Measurements from ENCODE around the gene AFF3.

The AFF3 gene

DNA sequence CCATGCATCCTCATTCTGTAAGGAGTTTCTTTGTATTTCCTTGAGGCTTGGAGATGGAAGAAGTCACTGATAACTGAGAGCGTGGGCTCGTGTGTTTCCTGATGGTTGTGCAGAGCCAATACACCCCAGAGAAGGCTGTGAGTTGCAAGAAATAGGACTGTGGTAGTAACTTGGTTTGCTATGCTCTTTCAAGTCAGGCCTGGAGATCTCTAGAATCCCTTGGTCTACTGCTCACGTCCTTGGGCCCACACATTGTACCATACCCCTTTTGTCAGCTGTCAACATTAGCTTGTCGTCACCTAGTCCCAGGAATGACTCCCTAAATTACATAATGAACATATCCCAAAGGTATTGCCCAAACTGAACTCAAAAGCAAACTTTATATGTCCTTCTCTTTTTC lies 414.2 kb downstream of the AFF3 start:
- H3K4me3 ChIP-seq (ENCODE audit: low read length) = no peak overlapping the region
- no peaks in the 10 kb centered on the region for H3K27me3 ChIP-seq (ENCODE audit: control insufficient read depth, insufficient read depth, low read length)
- H3K4me1 ChIP-seq (ENCODE audit: control insufficient read depth, insufficient read depth, low read length) = no peaks in the 10 kb centered on the region
- no peaks in the 10 kb centered on the region for H3K9me3 ChIP-seq (ENCODE audit: control insufficient read depth, low read length)
- no peak overlapping the region for H3K9ac ChIP-seq (ENCODE audit: low read length)
- no peaks in the 10 kb centered on the region for H3K36me3 ChIP-seq (ENCODE audit: control insufficient read depth, insufficient read depth, low read length)

DNA sequence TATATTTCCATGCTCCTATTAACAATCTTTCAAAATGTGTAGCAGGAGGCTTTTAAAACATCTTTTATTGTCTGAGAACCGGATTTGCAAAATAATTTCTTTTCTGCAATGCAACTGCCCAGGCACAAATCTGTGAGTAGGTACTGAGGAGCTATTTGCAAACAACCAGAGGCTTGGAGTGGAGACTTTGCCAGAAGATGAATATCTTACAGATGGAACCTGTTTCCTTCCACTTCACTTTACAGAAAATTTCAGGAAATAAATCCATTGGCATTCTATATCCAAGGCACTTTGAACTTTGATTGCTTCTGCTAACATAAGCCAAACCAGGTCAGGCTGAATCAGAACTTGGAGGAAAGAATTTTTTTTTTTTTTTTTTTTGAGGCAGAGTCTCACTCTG lies 415.2 kb downstream of the AFF3 start:
- Histone ChIP-seq H3K9me3 (ENCODE audit: control insufficient read depth, low read length) (no peaks in the 10 kb centered on the region), H3K9ac (ENCODE audit: low read length) (no peak overlapping the region), H3K36me3 (ENCODE audit: control insufficient read depth, insufficient read depth, low read length) (no peaks in the 10 kb centered on the region), H3K27me3 (ENCODE audit: control insufficient read depth, insufficient read depth, low read length) (no peaks in the 10 kb centered on the region), H3K4me1 (ENCODE audit: control insufficient read depth, insufficient read depth, low read length) (no peaks in the 10 kb centered on the region), H3K4me3 (ENCODE audit: low read length) (no peak overlapping the region)

GRCh38 chr2:99726691-99727090 lies 415.7 kb downstream of the AFF3 start:
- no peaks in the 10 kb centered on the region for H3K27me3 ChIP-seq (ENCODE audit: control insufficient read depth, insufficient read depth, low read length)
- no peak overlapping the region for H3K9ac ChIP-seq (ENCODE audit: low read length)
- H3K9me3 ChIP-seq (ENCODE audit: control insufficient read depth, low read length) = no peaks in the 10 kb centered on the region
- H3K4me1 ChIP-seq (ENCODE audit: control insufficient read depth, insufficient read depth, low read length) = no peaks in the 10 kb centered on the region
- H3K36me3 ChIP-seq (ENCODE audit: control insufficient read depth, insufficient read depth, low read length) = no peaks in the 10 kb centered on the region
- H3K4me3 ChIP-seq (ENCODE audit: low read length) = no peak overlapping the region

- H3K36me3 ChIP-seq (ENCODE audit: control insufficient read depth, insufficient read depth, low read length) = no peaks in the 10 kb centered on the region
- no peaks in the 10 kb centered on the region for H3K27me3 ChIP-seq (ENCODE audit: control insufficient read depth, insufficient read depth, low read length)
- no peaks in the 10 kb centered on the region for H3K4me1 ChIP-seq (ENCODE audit: control insufficient read depth, insufficient read depth, low read length)
- H3K9ac ChIP-seq (ENCODE audit: low read length) = no peak overlapping the region
- no peaks in the 10 kb centered on the region for H3K9me3 ChIP-seq (ENCODE audit: control insufficient read depth, low read length)
- H3K4me3 ChIP-seq (ENCODE audit: low read length) = no peak overlapping the region
Observed at GRCh38 chr2:99725820-99726219, 416.6 kb downstream of the AFF3 start.

GRCh38 chr2:99722476-99722875 lies 419.9 kb downstream of the AFF3 start:
- Histone ChIP-seq H3K9ac (ENCODE audit: low read length) (no peak overlapping the region), H3K9me3 (ENCODE audit: control insufficient read depth, low read length) (no peaks in the 10 kb centered on the region), H3K4me3 (ENCODE audit: low read length) (no peak overlapping the region), H3K36me3 (ENCODE audit: control insufficient read depth, insufficient read depth, low read length) (no peaks in the 10 kb centered on the region), H3K4me1 (ENCODE audit: control insufficient read depth, insufficient read depth, low read length) (no peaks in the 10 kb centered on the region), H3K27me3 (ENCODE audit: control insufficient read depth, insufficient read depth, low read length) (no peaks in the 10 kb centered on the region)

GRCh38 chr2:99719102-99719501 lies 423.3 kb downstream of the AFF3 start:
- Histone ChIP-seq H3K4me1 (ENCODE audit: control insufficient read depth, insufficient read depth, low read length) (no peaks in the 10 kb centered on the region), H3K4me3 (ENCODE audit: low read length) (no peak overlapping the region), H3K9ac (ENCODE audit: low read length) (no peak overlapping the region), H3K27me3 (ENCODE audit: control insufficient read depth, insufficient read depth, low read length) (no peaks in the 10 kb centered on the region), H3K36me3 (ENCODE audit: control insufficient read depth, insufficient read depth, low read length) (no peaks in the 10 kb centered on the region), H3K9me3 (ENCODE audit: control insufficient read depth, low read length) (no peaks in the 10 kb centered on the region)

DNA sequence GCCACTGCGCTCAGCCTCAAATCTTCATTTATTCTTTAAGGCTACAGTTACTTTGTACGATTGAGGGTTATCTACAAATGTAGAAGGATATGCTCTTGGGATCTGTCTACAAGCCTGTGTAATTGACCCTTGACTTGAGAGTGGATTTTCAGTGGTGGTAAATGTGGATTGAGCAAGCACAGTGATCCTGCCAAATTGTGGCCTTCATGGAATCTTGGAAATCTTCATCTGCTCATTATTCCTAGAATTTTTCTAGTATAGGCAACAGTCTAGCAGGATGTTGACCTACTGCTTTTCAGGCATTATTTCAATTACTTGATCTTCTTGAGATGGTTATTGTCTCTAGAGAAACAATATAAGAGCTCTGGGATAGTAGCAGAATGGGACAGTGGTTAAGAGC lies 426.4 kb downstream of the AFF3 start:
- Histone ChIP-seq H3K4me1 (ENCODE audit: control insufficient read depth, insufficient read depth, low read length) (no peaks in the 10 kb centered on the region), H3K4me3 (ENCODE audit: low read length) (no peak overlapping the region), H3K9me3 (ENCODE audit: control insufficient read depth, low read length) (no peaks in the 10 kb centered on the region), H3K27me3 (ENCODE audit: control insufficient read depth, insufficient read depth, low read length) (no peaks in the 10 kb centered on the region), H3K9ac (ENCODE audit: low read length) (no peak overlapping the region), H3K36me3 (ENCODE audit: control insufficient read depth, insufficient read depth, low read length) (no peaks in the 10 kb centered on the region)

GRCh38 chr2:99714349-99714748 lies 428.0 kb downstream of the AFF3 start:
- Histone ChIP-seq H3K9me3 (ENCODE audit: control insufficient read depth, low read length) (no peaks in the 10 kb centered on the region), H3K4me3 (ENCODE audit: low read length) (no peak overlapping the region)

DNA sequence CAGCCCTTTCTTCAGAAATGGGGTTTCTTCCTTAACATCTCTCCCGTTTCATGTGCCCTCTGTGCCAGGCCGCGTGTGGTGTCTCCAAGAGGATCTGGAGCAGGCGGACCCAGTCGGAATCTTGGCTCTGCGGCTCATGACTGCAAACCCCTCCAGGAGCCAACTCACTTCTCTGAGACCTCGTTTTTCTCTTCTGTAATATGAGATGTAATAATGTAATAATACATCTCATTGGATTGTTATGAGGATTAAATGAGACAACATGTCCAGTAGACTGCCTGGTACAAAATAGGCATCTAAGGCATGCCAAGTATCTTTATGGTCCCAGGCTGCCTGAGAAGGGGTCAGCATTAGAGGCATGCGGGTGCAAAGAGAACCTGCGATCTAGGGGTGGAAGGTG lies 431.2 kb downstream of the AFF3 start:
- no peaks in the 10 kb centered on the region for H3K4me1 ChIP-seq (ENCODE audit: control insufficient read depth, insufficient read depth, low read length)
- no peaks in the 10 kb centered on the region for H3K27me3 ChIP-seq (ENCODE audit: control insufficient read depth, insufficient read depth, low read length)
- H3K9ac ChIP-seq (ENCODE audit: low read length) = no peak overlapping the region
- H3K9me3 ChIP-seq (ENCODE audit: control insufficient read depth, low read length) = no peaks in the 10 kb centered on the region
- no peak overlapping the region for H3K4me3 ChIP-seq (ENCODE audit: low read length)
- no peaks in the 10 kb centered on the region for H3K36me3 ChIP-seq (ENCODE audit: control insufficient read depth, insufficient read depth, low read length)

More at GRCh38 chr2:99714349-99714748, 428.0 kb downstream of the AFF3 start:
- no peaks in the 10 kb centered on the region for H3K36me3 ChIP-seq (ENCODE audit: control insufficient read depth, insufficient read depth, low read length)
- no peak overlapping the region for H3K9ac ChIP-seq (ENCODE audit: low read length)
- no peaks in the 10 kb centered on the region for H3K27me3 ChIP-seq (ENCODE audit: control insufficient read depth, insufficient read depth, low read length)
- no peaks in the 10 kb centered on the region for H3K4me1 ChIP-seq (ENCODE audit: control insufficient read depth, insufficient read depth, low read length)

- H3K27me3 ChIP-seq (ENCODE audit: control insufficient read depth, insufficient read depth, low read length) = no peaks in the 10 kb centered on the region
- H3K36me3 ChIP-seq (ENCODE audit: control insufficient read depth, insufficient read depth, low read length) = no peaks in the 10 kb centered on the region
- no peaks in the 10 kb centered on the region for H3K4me1 ChIP-seq (ENCODE audit: control insufficient read depth, insufficient read depth, low read length)
- no peak overlapping the region for H3K9ac ChIP-seq (ENCODE audit: low read length)
- no peak overlapping the region for H3K4me3 ChIP-seq (ENCODE audit: low read length)
- no peaks in the 10 kb centered on the region for H3K9me3 ChIP-seq (ENCODE audit: control insufficient read depth, low read length)
Observed at GRCh38 chr2:99710721-99711120, 431.7 kb downstream of the AFF3 start.

- no peaks in the 10 kb centered on the region for H3K4me1 ChIP-seq (ENCODE audit: control insufficient read depth, insufficient read depth, low read length)
- no peak overlapping the region for H3K9ac ChIP-seq (ENCODE audit: low read length)
- H3K4me3 ChIP-seq (ENCODE audit: low read length) = no peak overlapping the region
- no peaks in the 10 kb centered on the region for H3K9me3 ChIP-seq (ENCODE audit: control insufficient read depth, low read length)
- H3K36me3 ChIP-seq (ENCODE audit: control insufficient read depth, insufficient read depth, low read length) = no peaks in the 10 kb centered on the region
- no peaks in the 10 kb centered on the region for H3K27me3 ChIP-seq (ENCODE audit: control insufficient read depth, insufficient read depth, low read length)
Observed at GRCh38 chr2:99709229-99709628, 433.2 kb downstream of the AFF3 start.

- Histone ChIP-seq H3K27me3 (ENCODE audit: control insufficient read depth, insufficient read depth, low read length) (no peaks in the 10 kb centered on the region), H3K9ac (ENCODE audit: low read length) (no peak overlapping the region), H3K9me3 (ENCODE audit: control insufficient read depth, low read length) (no peaks in the 10 kb centered on the region), H3K4me1 (ENCODE audit: control insufficient read depth, insufficient read depth, low read length) (no peaks in the 10 kb centered on the region), H3K4me3 (ENCODE audit: low read length) (no peak overlapping the region), H3K36me3 (ENCODE audit: control insufficient read depth, insufficient read depth, low read length) (no peaks in the 10 kb centered on the region)
Observed at GRCh38 chr2:99708231-99708630, 434.2 kb downstream of the AFF3 start.

GRCh38 chr2:99707592-99707991 lies 434.8 kb downstream of the AFF3 start:
- H3K4me1 ChIP-seq (ENCODE audit: control insufficient read depth, insufficient read depth, low read length) = no peaks in the 10 kb centered on the region
- H3K9me3 ChIP-seq (ENCODE audit: control insufficient read depth, low read length) = no peaks in the 10 kb centered on the region
- H3K36me3 ChIP-seq (ENCODE audit: control insufficient read depth, insufficient read depth, low read length) = no peaks in the 10 kb centered on the region
- H3K27me3 ChIP-seq (ENCODE audit: control insufficient read depth, insufficient read depth, low read length) = no peaks in the 10 kb centered on the region
- no peak overlapping the region for H3K4me3 ChIP-seq (ENCODE audit: low read length)
- H3K9ac ChIP-seq (ENCODE audit: low read length) = no peak overlapping the region

All from mucosa of stomach (tissue), 1 donor.